Right hindlimb (tissue), 1 donor: ENCODE data around the gene STIM2.
"Not testable (repeated sequence)": the region's sequence is repeated elsewhere in the genome, so short reads cannot be mapped to it uniquely, and the experiment has no call there.

Experiments
- DNase-seq: peaks from one replicate; pipeline ENCODE4 v3.0.0-alpha.2; 2018

Gene STIM2

GRCh38 chr4:26870576-26871262, 10.1 kb downstream of the STIM2 start:
- DNase-seq = no peak

GRCh38 chr4:26871611-26872010, 11.0 kb downstream of the STIM2 start:
- DNase-seq = no peak

DNA sequence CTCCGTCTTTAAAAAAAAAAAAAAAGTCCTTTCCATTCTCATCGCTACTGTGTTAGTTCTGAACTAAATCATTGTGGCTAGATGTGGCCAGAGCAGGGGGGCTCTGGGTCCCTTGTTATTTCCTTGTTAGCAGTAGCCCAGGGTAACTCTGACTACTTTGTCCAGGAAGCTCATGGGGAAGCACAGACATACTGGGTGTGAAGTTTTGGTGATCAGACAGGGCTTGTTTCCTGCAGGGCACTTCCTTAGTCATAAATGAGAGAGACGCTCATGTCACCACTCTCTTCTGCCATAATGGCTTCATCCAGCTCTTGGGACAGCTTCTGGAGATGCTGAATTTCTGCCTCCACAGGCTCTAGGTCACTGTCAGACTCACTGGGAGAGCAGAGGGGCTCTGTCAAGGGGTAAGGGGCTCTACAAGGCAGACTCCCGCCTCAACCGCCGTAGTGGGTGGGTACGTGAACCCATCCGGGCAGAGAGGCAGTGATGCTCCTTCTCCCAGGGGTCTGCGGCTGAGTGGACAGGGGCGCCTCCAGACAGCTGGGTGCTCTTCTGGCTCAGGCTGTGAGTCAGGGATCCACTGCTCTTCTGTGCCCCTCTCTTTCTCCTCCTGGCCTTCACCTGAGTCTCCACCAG, 12.9 kb downstream of the STIM2 start:
- DNase-seq = no peak

- no peak for DNase-seq
These were observed 13.5 kb downstream of the STIM2 start for GRCh38 chr4:26874110-26874509.

GRCh38 chr4:26877406-26877805, 16.8 kb downstream of the STIM2 start:
- DNase-seq = no peak

- no peak for DNase-seq
These were observed 17.3 kb downstream of the STIM2 start for GRCh38 chr4:26877961-26878360.

DNA sequence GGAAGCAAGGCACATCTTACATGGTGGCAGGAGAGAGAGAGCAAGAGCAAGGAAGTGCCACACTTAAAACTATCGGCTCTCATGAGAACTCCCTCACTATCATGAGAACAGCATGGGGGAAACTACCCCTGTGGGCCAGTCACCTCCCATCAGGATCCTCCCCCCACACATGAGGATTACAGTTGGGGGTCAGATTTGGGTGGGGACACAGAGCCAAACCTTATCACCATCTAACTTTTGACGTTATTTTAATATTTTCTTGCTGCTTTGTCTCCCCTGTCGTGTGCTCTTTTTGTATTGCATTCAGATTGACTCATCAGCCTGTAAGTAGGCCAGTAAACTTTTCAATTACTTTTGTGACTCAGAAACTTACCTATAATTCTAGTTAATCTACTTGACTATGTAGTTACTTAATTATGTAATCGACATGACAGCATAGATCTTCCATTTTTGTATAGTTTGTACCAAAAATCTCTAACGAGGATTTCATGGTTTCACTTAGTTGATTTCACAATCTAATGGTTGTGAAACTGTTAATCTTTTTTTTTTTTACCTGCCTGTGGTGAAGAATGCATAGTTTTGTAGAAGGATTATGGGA, 18.3 kb downstream of the STIM2 start:
- DNase-seq = no peak

DNA sequence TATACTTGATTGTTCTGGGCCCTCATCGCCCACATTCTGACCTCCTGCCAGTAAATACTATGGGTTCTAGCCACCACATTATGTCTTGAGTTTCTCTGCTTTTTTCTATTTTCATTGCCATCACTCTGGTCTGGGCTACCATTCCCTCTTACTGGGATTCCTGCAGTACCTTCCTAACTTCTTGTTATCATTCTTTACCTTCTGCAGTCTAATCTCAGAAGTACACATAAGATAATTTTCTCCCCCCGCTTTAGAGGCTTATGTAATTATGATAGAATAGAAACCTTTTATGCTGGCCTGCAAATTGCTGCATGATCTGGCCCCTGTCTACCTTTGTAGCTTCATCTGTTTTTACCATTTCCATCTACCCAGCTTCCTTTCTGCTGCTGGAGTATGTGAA, 19.2 kb downstream of the STIM2 start:
- no peak for DNase-seq

GRCh38 chr4:26884026-26884425, 23.4 kb downstream of the STIM2 start:
- no peak for DNase-seq

DNA sequence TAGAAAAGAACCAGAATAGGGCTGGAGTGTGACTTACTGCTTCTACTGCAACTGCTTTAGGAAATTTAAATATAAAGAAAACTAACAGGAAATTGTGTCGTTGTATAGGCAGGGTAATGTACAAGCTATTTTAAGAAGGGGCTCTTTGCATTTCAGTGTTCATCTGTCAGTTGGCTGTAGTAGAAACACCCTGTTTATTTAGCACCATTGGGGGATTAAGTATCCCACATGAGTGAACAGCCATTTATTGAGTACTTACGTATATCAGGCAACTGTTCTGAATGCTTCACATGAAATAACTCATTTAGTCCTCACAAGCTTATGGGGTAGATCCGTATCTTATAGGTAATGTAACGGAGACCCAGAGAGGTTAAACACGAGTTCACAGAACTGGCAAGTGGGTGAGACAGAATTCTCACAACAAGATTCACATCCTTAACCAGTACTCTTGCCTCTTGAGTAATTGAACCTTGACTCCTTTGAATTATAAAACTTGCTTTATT, 23.9 kb downstream of the STIM2 start:
- DNase-seq = no peak

DNA sequence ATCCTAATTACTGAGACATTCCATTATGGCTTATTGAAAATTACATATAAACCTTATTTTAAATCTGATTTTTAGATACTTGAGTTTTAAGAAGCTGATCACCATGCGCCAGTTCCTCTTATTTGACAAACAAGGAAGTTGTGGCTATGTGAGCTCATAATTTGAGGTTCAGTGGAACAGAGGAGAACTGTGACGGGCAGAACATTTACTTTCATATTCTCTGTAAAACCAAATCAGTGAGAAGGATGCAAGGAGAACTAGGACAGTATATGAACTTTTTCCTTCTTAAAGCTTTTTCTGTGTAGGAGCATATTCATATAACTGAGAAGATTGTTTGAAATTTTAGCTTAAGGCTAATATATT, 25.3 kb downstream of the STIM2 start:
- DNase-seq = no peak

- DNase-seq = no peak
These were observed 26.5 kb downstream of the STIM2 start for GRCh38 chr4:26887143-26887542.

DNA sequence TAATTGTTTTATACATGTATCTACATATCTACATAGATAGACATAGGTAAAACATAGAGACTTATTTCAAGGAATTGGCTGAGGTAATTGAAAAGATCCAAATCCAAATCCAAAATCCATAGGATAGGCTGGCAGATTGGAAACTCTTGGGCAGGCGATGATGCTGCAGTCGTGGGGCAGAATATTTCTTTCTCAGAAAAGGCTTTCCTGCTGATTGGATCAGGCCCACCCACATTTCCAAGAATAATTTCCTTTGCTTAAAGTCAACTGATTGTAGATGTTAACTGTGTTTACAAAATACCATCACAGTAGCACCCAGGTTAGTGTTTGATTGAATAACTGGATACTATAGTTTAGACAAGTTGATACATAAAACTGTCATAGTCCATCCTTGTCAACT, 27.2 kb downstream of the STIM2 start:
- no peak for DNase-seq

- no peak for DNase-seq
These were observed 28.7 kb downstream of the STIM2 start for GRCh38 chr4:26889356-26889755.

- no peak for DNase-seq
These were observed 30.4 kb downstream of the STIM2 start for GRCh38 chr4:26891054-26891453.

DNA sequence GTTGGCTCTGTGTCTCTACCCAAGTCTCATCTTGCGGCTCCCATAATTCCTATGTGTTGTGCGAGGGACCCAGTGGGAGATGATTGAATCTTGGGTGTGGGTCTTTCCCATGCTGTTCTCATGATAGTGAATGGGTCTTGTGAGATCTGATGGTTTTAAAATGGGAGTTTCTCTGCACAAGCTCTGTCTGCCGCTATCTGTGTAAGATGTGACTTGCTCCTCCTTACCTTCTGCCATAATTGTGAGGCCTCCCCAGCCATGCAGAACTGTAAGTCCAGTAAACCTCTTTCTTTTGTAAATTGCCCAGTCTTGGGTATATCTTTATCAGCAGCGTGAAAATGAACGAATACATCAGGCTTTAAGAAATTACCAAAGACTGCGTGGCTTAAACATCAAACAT, 31.2 kb downstream of the STIM2 start:
- no peak for DNase-seq

DNA sequence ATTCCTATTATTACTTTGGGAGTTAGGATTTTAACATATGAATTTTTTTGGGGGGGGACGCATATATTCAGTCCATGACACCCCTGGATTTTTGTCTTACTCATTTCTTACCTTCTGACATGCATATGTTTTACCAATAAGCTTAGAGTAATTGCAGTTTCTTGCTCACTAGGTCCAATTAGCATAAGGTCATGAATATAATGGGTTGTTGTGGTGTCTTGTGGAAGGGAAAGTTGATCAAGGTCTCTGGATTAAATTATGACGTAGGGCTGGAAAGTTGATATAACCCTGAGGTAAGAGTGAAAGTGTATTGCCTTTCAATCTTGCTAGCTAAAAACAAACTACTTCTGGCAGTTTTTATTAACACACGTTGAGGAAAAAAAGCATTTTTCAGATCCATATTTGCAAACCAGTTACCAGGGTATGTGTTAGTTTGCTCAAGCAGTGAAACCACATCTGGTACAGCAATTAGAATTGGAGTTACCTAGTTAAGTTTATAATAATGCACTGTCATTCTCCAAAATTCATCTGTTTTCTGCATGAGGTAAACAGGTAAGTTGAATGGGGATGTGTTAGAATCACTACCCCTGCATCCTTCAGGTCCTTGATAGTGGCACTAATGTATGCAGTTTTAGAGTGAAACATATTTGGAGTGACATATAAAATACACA, 32.0 kb downstream of the STIM2 start:
- DNase-seq = no peak

DNA sequence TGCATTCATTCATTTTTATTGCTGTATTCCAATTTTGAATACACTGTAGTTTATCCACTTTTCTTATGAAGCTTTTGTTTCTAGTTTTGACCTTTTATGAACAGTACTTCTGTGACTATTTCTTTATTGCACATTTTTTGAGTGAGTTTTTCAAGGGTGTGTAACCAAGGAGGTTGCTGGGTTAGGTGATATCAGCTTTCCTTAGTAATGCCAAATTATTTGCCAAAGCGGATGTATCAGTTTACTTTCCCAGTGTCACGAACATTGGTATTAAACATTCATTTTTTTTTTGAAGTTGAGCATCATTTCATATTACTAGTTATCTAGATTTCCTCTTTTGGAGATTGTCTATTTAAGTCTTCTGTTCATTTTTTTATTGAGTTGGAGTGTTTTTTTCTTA, 32.9 kb downstream of the STIM2 start:
- no peak for DNase-seq

GRCh38 chr4:26894881-26895280, 34.2 kb downstream of the STIM2 start:
- not testable (repeated sequence) for DNase-seq

DNA sequence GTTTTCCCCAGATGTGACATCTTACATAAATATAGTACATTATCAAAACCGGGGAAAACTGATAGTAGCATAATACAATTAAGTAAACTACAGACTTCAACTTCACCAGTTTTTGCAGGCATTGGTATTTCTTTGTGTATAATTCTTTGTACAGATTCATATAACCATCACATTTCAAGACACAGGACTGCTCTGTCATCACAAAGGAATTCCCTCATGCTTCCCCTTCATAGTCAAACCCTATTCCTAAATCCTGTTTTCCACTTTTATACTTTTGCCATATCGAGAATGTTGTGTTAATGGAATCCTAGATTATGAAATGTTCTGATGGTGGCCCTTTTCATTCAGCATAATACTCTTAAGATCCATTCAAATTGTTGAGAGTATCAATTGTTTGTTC, 36.0 kb downstream of the STIM2 start:
- DNase-seq = no peak

GRCh38 chr4:26899991-26900390, 39.4 kb downstream of the STIM2 start:
- no peak for DNase-seq

DNA sequence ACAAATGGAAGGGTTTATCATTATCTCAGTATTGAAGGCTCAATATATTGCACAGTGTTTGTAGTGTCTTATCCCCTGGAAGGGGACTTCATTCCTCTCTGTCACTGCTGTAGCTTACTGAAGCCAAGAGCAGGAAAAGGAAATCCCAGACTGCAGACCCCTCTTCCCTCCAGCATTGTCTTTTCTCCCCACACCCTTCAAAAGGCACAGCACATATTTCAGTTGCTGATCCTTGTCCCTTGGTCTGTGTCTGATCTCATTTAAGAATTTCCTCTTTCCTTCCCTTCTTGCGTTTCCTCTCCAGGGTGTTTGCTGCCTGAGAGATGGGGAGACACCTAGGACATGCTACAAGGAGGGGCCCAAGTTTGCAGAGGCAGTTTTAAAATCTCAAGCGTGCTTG, 40.1 kb downstream of the STIM2 start:
- no peak for DNase-seq

DNA sequence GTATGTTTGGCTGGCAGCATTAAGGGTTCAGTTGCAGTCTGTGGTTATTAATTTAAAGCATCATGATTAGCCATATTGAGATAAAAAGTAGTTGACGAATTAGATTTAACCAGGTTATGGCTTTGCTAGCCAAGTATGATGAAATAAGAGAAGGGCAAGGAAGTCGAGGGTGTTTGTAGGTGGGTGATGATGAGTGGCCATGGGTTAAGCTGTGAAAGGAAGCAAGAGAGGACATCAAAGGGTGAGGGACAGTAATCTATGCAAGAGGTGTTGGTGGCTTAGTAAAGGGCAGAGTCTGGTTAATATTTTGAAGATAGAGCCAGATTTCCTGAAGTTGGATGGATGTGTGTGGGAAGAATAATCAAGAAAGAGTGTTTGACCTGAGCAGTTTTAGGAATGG, 44.5 kb downstream of the STIM2 start:
- no peak for DNase-seq
